Neuronal stem cell (in vitro differentiated cells): ENCODE results near the gene FBF1.
A peak's percentile ranks its signal among the peaks of the same experiment; 100 is the strongest.

ENCODE experiments used
- DNase-seq: peaks from one replicate; pipeline ENCODE4 v3.0.0-alpha.2; 2013; ENCODE audit warnings: low spot score
- H2AFZ ChIP-seq: one replicate; pipeline ENCODE4 v1.6.1; 2013; ENCODE audit warnings: mild to moderate bottlenecking, low read length, inconsistent platforms
- H2AK5ac ChIP-seq: 2 replicates; pipeline ENCODE4 v1.6.1; 2013; ENCODE audit warnings: low read depth, mild to moderate bottlenecking, inconsistent platforms, low read length, moderate library complexity, mixed read lengths
- H2BK120ac ChIP-seq: 2 replicates; pipeline ENCODE4 v1.6.1; 2013; ENCODE audit warnings: low read depth, mild to moderate bottlenecking, inconsistent platforms, low read length, moderate library complexity, mixed read lengths
- H2BK12ac ChIP-seq: one replicate; pipeline ENCODE4 v1.6.1; 2013; ENCODE audit warnings: low read length, inconsistent platforms
- H2BK15ac ChIP-seq: 2 replicates; pipeline ENCODE4 v1.6.1; 2013; ENCODE audit warnings: mild to moderate bottlenecking, low read length, inconsistent platforms, mixed read lengths
- H2BK5ac ChIP-seq: one replicate; pipeline ENCODE4 v1.6.1; 2013; ENCODE audit warnings: inconsistent platforms, mild to moderate bottlenecking, low read length, moderate library complexity
- H3K14ac ChIP-seq: one replicate; pipeline ENCODE4 v1.6.1; 2013; ENCODE audit warnings: low read length, inconsistent platforms
- H3K18ac ChIP-seq: 2 replicates; pipeline ENCODE4 v1.6.1; 2013; ENCODE audit warnings: low read length, inconsistent platforms
- H3K23ac ChIP-seq: 2 replicates; pipeline ENCODE4 v1.6.1; 2013; ENCODE audit warnings: low read depth, mild to moderate bottlenecking, mixed read lengths, low read length, inconsistent platforms; ENCODE audit not compliant: poor library complexity
- H3K27ac ChIP-seq: replicated peaks from 3 replicates; pipeline ENCODE4 v1.5.1; 2013; ENCODE audit warnings: low read length, inconsistent platforms
- H3K27me3 ChIP-seq, 3 experiments: 2 replicates each; pipeline ENCODE4 v1.6.1; 2013; ENCODE audit warnings: low read length in 3 of 3, mild to moderate bottlenecking in 2 of 3, inconsistent platforms in 1 of 3, low read depth in 1 of 3, mixed read lengths in 1 of 3, moderate library complexity in 1 of 3; ENCODE audit not compliant: control insufficient read depth in 3 of 3, insufficient read depth in 3 of 3
- H3K36me3 ChIP-seq, 2 donors: replicated peaks in 1 of 2; 2 replicates each; pipeline ENCODE4 v1.6.1; 2013; ENCODE audit warnings: low read length in 2 of 2; ENCODE audit not compliant: control insufficient read depth in 2 of 2, insufficient read depth in 2 of 2
- H3K4ac ChIP-seq: 2 replicates; pipeline ENCODE4 v1.6.1; 2013; ENCODE audit warnings: inconsistent platforms, mild to moderate bottlenecking, low read length, moderate library complexity
- H3K4me1 ChIP-seq, 2 donors: 1 replicate in 1 of 2; 2 replicates in 1 of 2; pipeline ENCODE4 v1.6.1; 2013; ENCODE audit warnings: low read length in 2 of 2, low read depth in 1 of 2; ENCODE audit not compliant: control insufficient read depth in 2 of 2, insufficient read depth in 1 of 2
- H3K4me2 ChIP-seq: one replicate; pipeline ENCODE4 v1.6.1; 2013; ENCODE audit warnings: mild to moderate bottlenecking, low read length, inconsistent platforms; ENCODE audit not compliant: insufficient read depth, poor library complexity, severe bottlenecking
- H3K4me3 ChIP-seq, 2 donors: 2 replicates each; pipeline ENCODE4 v1.5.1; 2013; ENCODE audit warnings: low read length in 2 of 2, mild to moderate bottlenecking in 2 of 2, inconsistent platforms in 1 of 2, moderate library complexity in 1 of 2
- H3K79me1 ChIP-seq: one replicate; pipeline ENCODE4 v1.6.1; 2013; ENCODE audit warnings: low read depth, mild to moderate bottlenecking, inconsistent platforms, low read length, moderate library complexity
- H3K9ac ChIP-seq: one replicate; pipeline ENCODE4 v1.6.1; 2013; ENCODE audit warnings: mild to moderate bottlenecking, low read depth, low read length, inconsistent platforms; ENCODE audit not compliant: poor library complexity
- H3K9me3 ChIP-seq, 2 donors: replicated peaks in 1 of 2; 2 replicates each; pipeline versions ENCODE3 to v1.6.1; 2013; ENCODE audit warnings: low read length in 2 of 2, mild to moderate bottlenecking in 2 of 2, inconsistent platforms in 1 of 2, low read depth in 1 of 2, mixed read lengths in 1 of 2, moderate library complexity in 1 of 2; ENCODE audit not compliant: control insufficient read depth in 2 of 2, insufficient read depth in 1 of 2
- H4K8ac ChIP-seq: one replicate; pipeline ENCODE4 v1.6.1; 2013; ENCODE audit warnings: low read depth, mild to moderate bottlenecking, inconsistent platforms, low read length, moderate library complexity
- H4K91ac ChIP-seq: one replicate; pipeline ENCODE4 v1.6.1; 2013; ENCODE audit warnings: low read length, low read depth, mild to moderate bottlenecking, inconsistent platforms; ENCODE audit not compliant: poor library complexity
- WGBS, 2 donors: extraction: QIAGEN DNeasy Blood & Tissue Kit; methylation state at CpG; one replicate each; pipeline ENCODE4 v1.1.7; 2013; ENCODE audit warnings: missing lambda C conversion rate in 2 of 2, mixed read lengths in 1 of 2; ENCODE audit not compliant: insufficient read length in 2 of 2, insufficient replicate concordance in 1 of 2; ENCODE audit errors: extremely low coverage in 2 of 2; 5-methylcytosine and 5-hydroxymethylcytosine counted together

The FBF1 gene

DNA sequence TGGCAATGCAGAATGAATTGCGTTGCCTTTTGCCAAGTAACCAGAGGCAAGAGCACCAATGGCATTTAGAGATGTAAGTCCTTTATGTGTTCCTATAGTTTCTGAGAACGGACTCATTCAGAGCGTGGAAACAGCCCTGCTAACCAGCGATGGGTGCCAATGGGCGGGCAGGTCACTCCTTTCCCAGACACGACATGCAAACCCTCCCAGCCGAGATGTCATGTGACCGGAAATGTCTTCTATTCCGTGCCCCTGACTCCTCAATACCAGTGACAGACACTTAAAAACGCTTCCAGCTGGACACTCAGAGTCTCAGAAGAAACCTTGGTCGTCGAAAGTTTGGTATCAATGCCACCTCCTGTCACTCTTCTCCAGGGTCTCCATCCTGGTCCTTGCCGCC is 3.2 kb downstream of the FBF1 start:
- H3K4me1 ChIP-seq: peaks cover 2 to 4% of the 10 kb centered on the region in 2 donors
- no peak overlapping the region for H2AFZ ChIP-seq
- no peak overlapping the region for H3K4me2 ChIP-seq
- H3K27me3 ChIP-seq: peaks cover 0 to 3% (median 0%) of the 10 kb centered on the region in 3 experiments
- H3K14ac ChIP-seq: no peak overlapping the region
- H3K36me3 ChIP-seq: peaks cover 0 to 5% of the 10 kb centered on the region in 2 donors
- WGBS, 2 donors: no CpG with 5 or more reads among the region's 13 CpGs
- H2AK5ac ChIP-seq: no peak overlapping the region
- DNase-seq: no peak
- no peak overlapping the region for H3K9ac ChIP-seq
- no peak overlapping the region for H2BK5ac ChIP-seq
- no peak overlapping the region for H2BK120ac ChIP-seq
- no peak overlapping the region for H2BK15ac ChIP-seq
- no peak overlapping the region for H4K91ac ChIP-seq
- H3K18ac ChIP-seq: no peak overlapping the region
- no peak overlapping the region for H2BK12ac ChIP-seq
- H3K4me3 ChIP-seq: no peak overlapping the region
- no peaks in the 10 kb centered on the region for H3K79me1 ChIP-seq
- no peak overlapping the region for H3K4ac ChIP-seq
- H4K8ac ChIP-seq: no peak overlapping the region
- peak overlapping the region; percentile 56 for H3K23ac ChIP-seq
- no peak overlapping the region for H3K27ac ChIP-seq
- H3K9me3 ChIP-seq: no peaks in the 10 kb centered on the region

DNA sequence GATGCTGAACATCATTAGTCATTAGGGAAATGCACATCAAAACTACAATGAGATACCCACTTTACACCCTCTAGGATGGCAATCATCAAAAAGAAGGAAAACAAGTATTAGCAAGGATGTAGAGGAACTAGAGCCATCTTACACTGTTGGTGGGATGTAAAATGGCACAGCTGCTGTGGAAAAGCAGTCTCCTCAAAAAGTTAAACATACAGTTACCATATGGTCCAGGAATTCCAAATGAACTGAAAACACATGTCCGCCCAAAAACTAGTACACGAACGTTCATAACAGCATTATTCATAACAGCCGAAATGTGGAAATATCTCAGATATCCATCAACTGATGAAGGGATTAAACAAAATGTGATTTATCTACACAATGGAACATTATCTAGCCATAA is 7.0 kb downstream of the FBF1 start:
- H3K9me3 ChIP-seq: no peaks in the 10 kb centered on the region
- H4K91ac ChIP-seq: no peak overlapping the region
- H3K18ac ChIP-seq: no peak overlapping the region
- H3K36me3 ChIP-seq: peaks cover 0 to 9% of the 10 kb centered on the region in 2 donors
- no peak overlapping the region for H3K4me3 ChIP-seq
- no peak overlapping the region for H3K27ac ChIP-seq
- no peak overlapping the region for H3K4ac ChIP-seq
- no peaks in the 10 kb centered on the region for H3K4me1 ChIP-seq
- no peak overlapping the region for H2BK15ac ChIP-seq
- H2AFZ ChIP-seq: no peak overlapping the region
- no peak overlapping the region for H3K9ac ChIP-seq
- no peak overlapping the region for H2AK5ac ChIP-seq
- H2BK12ac ChIP-seq: no peak overlapping the region
- no peak overlapping the region for H4K8ac ChIP-seq
- no peak for DNase-seq
- H3K23ac ChIP-seq: no peak overlapping the region
- H2BK120ac ChIP-seq: no peak overlapping the region
- no peaks in the 10 kb centered on the region for H3K79me1 ChIP-seq
- no peak overlapping the region for H2BK5ac ChIP-seq
- H3K4me2 ChIP-seq: no peak overlapping the region
- no CpG with 5 or more reads among the region's 4 CpGs for WGBS, 2 donors
- no peak overlapping the region for H3K14ac ChIP-seq
- peaks cover 0 to 3% (median 0%) of the 10 kb centered on the region in 3 experiments for H3K27me3 ChIP-seq

DNA sequence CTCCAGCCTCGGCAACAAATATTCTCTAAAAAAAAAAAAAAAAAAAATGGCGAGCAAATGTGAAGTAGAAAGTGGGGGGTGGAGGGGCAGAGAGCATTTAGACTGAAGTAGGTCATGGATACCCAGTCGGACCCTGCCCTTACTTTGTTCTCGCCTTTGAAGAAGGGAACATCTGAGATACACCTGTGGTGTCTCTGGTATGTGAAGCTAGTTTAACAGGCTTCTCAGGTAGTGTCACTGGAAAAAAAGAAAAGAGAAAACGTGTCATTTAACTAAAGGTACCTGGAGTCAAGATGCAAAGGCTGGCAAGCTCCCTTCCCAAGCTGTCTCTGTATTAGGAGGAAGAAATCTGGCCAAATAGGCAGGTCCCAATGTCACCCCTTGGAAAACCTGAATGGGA is 8.0 kb downstream of the FBF1 start:
- no peaks in the 10 kb centered on the region for H3K27me3 ChIP-seq
- H2BK12ac ChIP-seq: no peak overlapping the region
- no peak overlapping the region for H2AK5ac ChIP-seq
- no peaks in the 10 kb centered on the region for H3K9me3 ChIP-seq
- H3K4me1 ChIP-seq: no peaks in the 10 kb centered on the region
- H2BK15ac ChIP-seq: no peak overlapping the region
- H2BK120ac ChIP-seq: no peak overlapping the region
- H3K4ac ChIP-seq: no peak overlapping the region
- H2BK5ac ChIP-seq: no peak overlapping the region
- H3K9ac ChIP-seq: no peak overlapping the region
- H3K4me2 ChIP-seq: no peak overlapping the region
- no peaks in the 10 kb centered on the region for H3K79me1 ChIP-seq
- H3K18ac ChIP-seq: no peak overlapping the region
- WGBS, 2 donors: no CpG with 5 or more reads among the region's 5 CpGs
- H3K23ac ChIP-seq: no peak overlapping the region
- peaks cover under 1 to 10% of the 10 kb centered on the region in 2 donors for H3K36me3 ChIP-seq
- H3K14ac ChIP-seq: no peak overlapping the region
- no peak for DNase-seq
- no peak overlapping the region for H3K27ac ChIP-seq
- H4K8ac ChIP-seq: no peak overlapping the region
- no peak overlapping the region for H3K4me3 ChIP-seq
- H2AFZ ChIP-seq: no peak overlapping the region
- no peak overlapping the region for H4K91ac ChIP-seq

DNA sequence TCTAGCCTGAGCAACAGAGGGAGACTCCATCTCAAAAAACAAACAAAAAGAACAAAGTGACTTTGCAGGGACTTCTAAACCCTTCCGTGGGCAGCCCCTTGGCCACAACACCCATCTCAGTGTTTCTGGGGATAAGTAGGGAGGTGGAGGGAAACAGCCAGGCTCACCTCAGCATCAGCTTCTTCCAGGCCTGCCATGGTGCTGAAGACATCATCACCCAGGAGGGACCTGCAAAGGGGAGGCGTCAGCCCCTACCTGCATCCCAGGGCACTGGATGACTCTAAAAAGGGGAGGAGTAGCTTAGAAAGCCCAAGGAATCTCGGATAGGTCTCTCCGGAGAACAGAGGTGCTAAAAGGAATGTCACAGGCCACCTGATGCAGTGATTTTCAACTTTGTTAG is 9.8 kb downstream of the FBF1 start:
- Histone ChIP-seq H3K23ac (no peak overlapping the region), H3K9me3 (no peaks in the 10 kb centered on the region), H3K18ac (no peak overlapping the region), H4K8ac (no peak overlapping the region), H2AK5ac (no peak overlapping the region), H2AFZ (no peak overlapping the region), H3K4me1 (no peaks in the 10 kb centered on the region), H3K36me3 (peaks cover 12 to 24% of the 10 kb centered on the region in 2 donors), H3K4me3 (no peak overlapping the region), H2BK15ac (no peak overlapping the region), H2BK12ac (no peak overlapping the region), H4K91ac (no peak overlapping the region), H2BK5ac (no peak overlapping the region), H2BK120ac (no peak overlapping the region), H3K14ac (no peak overlapping the region), H3K4ac (no peak overlapping the region), H3K27me3 (no peaks in the 10 kb centered on the region), H3K27ac (no peak overlapping the region), H3K9ac (no peak overlapping the region), H3K4me2 (no peak overlapping the region), H3K79me1 (no peaks in the 10 kb centered on the region)
- no peak for DNase-seq
- no CpG with 5 or more reads among the region's 4 CpGs for WGBS, 2 donors
